ENCODE data around the gene CADM1.

CADM1 gene

DNA sequence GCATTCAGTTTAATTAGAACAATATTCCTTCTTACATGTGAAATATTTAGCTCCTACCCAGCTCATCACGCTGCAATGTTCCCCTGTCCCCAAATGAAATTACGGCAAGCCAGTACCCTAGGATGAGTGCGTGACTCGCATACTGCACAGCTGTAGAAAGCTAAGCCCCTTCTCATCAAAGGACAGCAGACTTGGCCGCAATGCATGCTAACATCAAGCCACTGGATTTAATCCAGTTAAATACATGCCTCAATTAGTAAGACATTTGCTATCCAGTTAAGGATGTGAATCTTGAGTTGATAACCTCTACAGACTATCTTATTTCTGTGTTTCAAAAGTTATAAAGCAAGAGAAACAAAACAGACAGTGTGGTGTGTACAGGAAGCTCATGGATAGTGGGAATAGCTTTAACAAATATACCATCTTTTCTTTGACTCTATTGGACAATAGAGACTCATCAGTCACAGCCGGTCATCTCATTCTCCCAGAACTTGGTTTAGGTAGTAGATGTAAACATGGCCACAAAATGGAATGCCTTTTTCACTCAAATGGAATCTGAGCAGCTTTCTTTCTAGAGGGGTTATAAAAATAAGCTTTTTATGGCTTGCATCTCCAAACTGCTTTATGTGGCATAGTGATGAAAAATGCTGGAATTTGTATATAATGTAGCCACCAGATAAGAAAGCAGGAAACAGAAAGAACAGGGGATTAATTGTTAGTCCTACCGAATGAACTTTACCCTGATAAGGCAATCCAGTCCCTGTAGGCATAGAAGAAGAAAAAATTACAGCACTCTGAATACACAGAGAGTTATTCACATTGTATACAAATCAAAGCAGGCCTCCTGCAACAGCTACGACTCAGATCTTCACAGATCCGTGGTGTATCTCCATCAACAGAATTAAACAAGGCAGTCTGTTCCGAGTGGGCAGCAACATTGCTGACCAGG is 224.1 kb downstream of the CADM1 start:
- no peak for TF ChIP-seq CTCF (IDR thresholded peaks at IDR 0.05; ENCODE audit: control insufficient read depth, extremely low read depth, insufficient read depth)
- DNase-seq (ENCODE audit: low read depth): no peak
- H3K4me3 ChIP-seq (ENCODE audit: low read depth, low read length): no peak overlapping the region

- no peak for DNase-seq (ENCODE audit: low read depth)
- no peak overlapping the region for H3K4me3 ChIP-seq (ENCODE audit: low read depth, low read length)
- no peak for TF ChIP-seq CTCF (IDR thresholded peaks at IDR 0.05; ENCODE audit: control insufficient read depth, extremely low read depth, insufficient read depth)
These were observed 227.4 kb downstream of the CADM1 start for GRCh38 chr11:115276799-115277198.

GRCh38 chr11:115276191-115276590 is 228.0 kb downstream of the CADM1 start:
- no peak overlapping the region for H3K4me3 ChIP-seq (ENCODE audit: low read depth, low read length)
- DNase-seq (ENCODE audit: low read depth): no peak
- no peak for TF ChIP-seq CTCF (IDR thresholded peaks at IDR 0.05; ENCODE audit: control insufficient read depth, extremely low read depth, insufficient read depth)

DNA sequence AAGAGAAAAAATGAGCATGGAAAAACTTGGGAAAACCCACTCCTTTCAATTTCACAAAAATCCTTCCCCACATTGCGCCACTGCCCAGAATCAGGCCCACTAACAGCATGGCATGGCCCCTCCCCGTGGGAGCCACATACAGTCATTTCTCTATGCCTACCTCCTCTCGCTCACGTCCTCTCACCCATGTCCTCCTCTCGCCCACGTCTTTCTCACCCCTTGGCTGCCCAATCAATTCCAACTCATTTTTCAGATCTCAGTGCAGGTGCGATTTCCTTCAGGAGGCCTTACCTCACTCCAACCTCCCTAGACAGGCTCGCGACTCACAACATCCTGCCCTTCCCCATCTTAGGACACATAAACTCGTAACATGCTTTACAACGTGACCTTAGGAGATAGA is 229.2 kb downstream of the CADM1 start:
- no peak overlapping the region for H3K4me3 ChIP-seq (ENCODE audit: low read depth, low read length)
- DNase-seq (ENCODE audit: low read depth): no peak
- TF ChIP-seq CTCF (IDR thresholded peaks at IDR 0.05; ENCODE audit: control insufficient read depth, extremely low read depth, insufficient read depth): no peak

- DNase-seq (ENCODE audit: low read depth): no peak
- no peak for TF ChIP-seq CTCF (IDR thresholded peaks at IDR 0.05; ENCODE audit: control insufficient read depth, extremely low read depth, insufficient read depth)
- no peak overlapping the region for H3K4me3 ChIP-seq (ENCODE audit: low read depth, low read length)
These were observed 231.3 kb downstream of the CADM1 start for GRCh38 chr11:115272925-115273324.

DNA sequence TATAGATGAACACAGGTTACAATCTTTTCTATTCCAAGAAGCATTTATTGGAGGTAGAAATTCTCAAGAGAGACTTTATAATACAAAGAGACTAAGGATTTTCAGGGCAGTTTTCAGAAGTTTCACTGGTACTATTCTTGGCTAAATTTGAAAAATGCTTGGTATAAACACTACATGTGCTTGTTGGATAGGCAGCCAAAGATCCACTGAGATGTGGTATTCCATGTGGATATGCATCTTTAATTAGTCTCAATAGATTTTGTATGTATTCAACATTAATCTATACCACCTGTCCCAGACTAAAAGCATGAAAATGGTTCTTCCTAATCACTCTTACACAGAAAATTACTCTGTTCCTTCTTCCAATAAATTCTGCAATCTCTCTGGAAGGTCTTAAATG is 232.6 kb downstream of the CADM1 start:
- no peak for DNase-seq (ENCODE audit: low read depth)
- TF ChIP-seq CTCF (IDR thresholded peaks at IDR 0.05; ENCODE audit: control insufficient read depth, extremely low read depth, insufficient read depth): no peak

More for the DNA sequence above, 232.6 kb downstream of the CADM1 start:
- no peak overlapping the region for H3K4me3 ChIP-seq (ENCODE audit: low read depth, low read length)

All from LNCaP clone FGC (cell line).